ENCODE data around the gene ALLC. TPM values are rescaled to one million over a fixed set of nuclear protein-coding genes. Genes with fewer than 3 reads are reported as not detected.

Gene ALLC
- total and polyA plus RNA-seq, 9 of the 15 experiments (the other 6 are each of a cell fraction or from before 2014, with no cell fraction given), result not detected

DNA sequence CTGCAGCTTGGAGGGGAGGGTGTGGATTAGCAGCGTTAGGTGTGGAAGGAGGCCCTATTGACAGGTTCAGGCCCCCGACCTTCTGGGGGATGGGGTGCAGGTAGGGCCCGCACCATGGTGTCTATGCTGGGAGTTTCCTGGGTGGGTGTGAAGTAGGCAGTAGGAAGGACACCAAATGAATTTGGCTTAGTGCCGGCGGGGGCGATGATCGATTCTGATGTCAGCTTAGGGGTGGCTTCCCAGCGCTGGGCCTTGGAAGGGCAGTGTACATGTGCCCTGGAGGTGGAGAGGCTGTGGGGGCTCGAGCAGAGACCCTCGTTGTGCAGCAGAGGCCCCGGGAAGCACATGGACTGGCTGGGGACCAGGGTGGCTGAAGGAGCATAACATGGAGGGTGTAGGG, 67.0 kb downstream of the ALLC start (continued):
- TF ChIP-seq, protein P1, sequence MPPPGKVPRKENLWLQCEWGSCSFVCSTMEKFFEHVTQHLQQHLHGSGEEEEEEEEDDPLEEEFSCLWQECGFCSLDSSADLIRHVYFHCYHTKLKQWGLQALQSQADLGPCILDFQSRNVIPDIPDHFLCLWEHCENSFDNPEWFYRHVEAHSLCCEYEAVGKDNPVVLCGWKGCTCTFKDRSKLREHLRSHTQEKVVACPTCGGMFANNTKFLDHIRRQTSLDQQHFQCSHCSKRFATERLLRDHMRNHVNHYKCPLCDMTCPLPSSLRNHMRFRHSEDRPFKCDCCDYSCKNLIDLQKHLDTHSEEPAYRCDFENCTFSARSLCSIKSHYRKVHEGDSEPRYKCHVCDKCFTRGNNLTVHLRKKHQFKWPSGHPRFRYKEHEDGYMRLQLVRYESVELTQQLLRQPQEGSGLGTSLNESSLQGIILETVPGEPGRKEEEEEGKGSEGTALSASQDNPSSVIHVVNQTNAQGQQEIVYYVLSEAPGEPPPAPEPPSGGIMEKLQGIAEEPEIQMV (tag; conservative IDR thresholded peaks at IDR 0.05; ENCODE audit: low read depth), result no peak

DNA sequence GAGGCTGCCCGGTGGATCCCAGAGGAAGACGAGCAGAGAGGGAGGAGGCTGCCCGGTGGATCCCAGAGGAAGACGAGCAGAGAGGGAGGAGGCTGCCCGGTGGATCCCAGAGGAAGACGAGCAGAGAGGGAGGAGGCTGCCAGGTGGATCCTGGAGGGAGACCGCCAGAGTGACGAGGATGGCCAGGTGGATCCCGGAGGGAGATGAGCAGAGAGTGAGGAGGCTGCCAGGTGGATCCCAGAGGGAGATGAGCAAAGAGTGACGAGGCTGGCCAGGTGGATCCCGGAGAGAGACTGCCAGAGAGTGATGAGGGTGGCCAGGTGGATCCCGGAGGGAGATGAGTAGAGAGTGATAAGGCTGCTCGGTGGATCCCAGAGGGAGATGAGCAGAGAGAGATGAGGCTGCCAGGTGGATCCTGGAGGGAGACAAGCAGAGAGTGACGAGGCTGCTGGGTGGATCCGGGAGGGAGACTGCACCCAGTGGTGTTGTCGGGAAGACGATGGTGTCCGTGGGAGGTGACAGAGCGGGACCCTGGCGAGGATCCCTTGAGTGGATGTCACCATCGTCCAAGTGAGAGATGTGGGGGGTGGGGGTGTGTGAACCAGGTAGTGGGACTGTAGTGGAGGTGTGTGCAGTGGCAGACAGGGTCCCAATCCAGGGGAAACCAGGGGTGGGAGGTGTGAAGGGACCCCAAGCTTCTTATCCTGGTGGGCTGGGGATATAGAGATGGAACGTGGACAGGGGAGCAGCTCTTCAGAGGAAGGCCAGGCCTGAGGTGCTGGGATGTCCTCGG, 67.7 kb downstream of the ALLC start:
- Histone ChIP-seq H3K79me2 (ENCODE audit: control insufficient read depth, insufficient read depth, low read length) (no peaks in the 10 kb centered on the region), H2AFZ (ENCODE audit: low read depth, low read length) (no peak overlapping the region), H3K4me1 (replicated peaks in 1 of 2; ENCODE audit: control insufficient read depth in 2 of 2, insufficient read depth in 2 of 2, low read length in 2 of 2) (no peaks in the 10 kb centered on the region), H4K20me1 (replicated peaks; ENCODE audit: control insufficient read depth, insufficient read depth, low read length) (no peaks in the 10 kb centered on the region), H3K4me3 (no peak overlapping the region), H3K9me1 (ENCODE audit: control insufficient read depth, insufficient read depth, low read length) (no peaks in the 10 kb centered on the region), H3K27me3 (ENCODE audit: control insufficient read depth in 2 of 2, insufficient read depth in 2 of 2, low read length in 2 of 2) (peaks cover 0 to 14% of the 10 kb centered on the region in 2 experiments; a peak in 2 of 5 replicates), H3K4me2 (ENCODE audit: insufficient read depth, low read length) (no peak overlapping the region), H3K9ac (ENCODE audit: insufficient read depth in 1 of 2, low read depth in 2 of 2, low read length in 2 of 2) (no peak overlapping the region), H3K9me3 (replicated peaks; ENCODE audit: control insufficient read depth, insufficient read depth, low read depth, low read length) (no peaks in the 10 kb centered on the region), H3K27ac (ENCODE audit: extremely low read depth, low read depth, low read length) (no peak overlapping the region), H3K36me3 (ENCODE audit: control insufficient read depth, insufficient read depth, low read length) (no peaks in the 10 kb centered on the region)
- in situ Hi-C loops (cut with MboI) (no loop called here), intact Hi-C loops (cut with micrococcal nuclease) (no loop called here)
- no peak for ATAC-seq
- under 1% methylated on average over 20 of the region's 23 CpGs for WGBS (ENCODE audit: insufficient coverage, low coverage, missing lambda C conversion rate)
- CTCF ChIA-PET (ENCODE audit: low intra/inter-chr PET ratio), result no interaction called here
- POLR2A ChIA-PET, result no interaction called here
- DNase-seq (ENCODE audit: extremely low read depth in 1 of 4, low spot score in 3 of 4), result no peak
- BruUV-seq (replicated peaks), result no TSS peak
- TF ChIP-seq ZNF717 (CRISPR knock-in tag; IDR thresholded peaks at IDR 0.05) (no peak), FOXK1 (CRISPR knock-in tag; IDR thresholded peaks at IDR 0.05; ENCODE audit: borderline replicate concordance) (no peak), CHCHD3 (CRISPR knock-in tag; IDR thresholded peaks at IDR 0.05) (no peak), ZC3H4 (CRISPR knock-in tag; IDR thresholded peaks at IDR 0.05; ENCODE audit: borderline replicate concordance) (no peak), BRF1 (IDR thresholded peaks at IDR 0.05; ENCODE audit: borderline replicate concordance, extremely low read depth, insufficient read length) (no peak), RFX5 (IDR thresholded peaks at IDR 0.05; ENCODE audit: low read depth, low read length) (no peak), SMAD4 (CRISPR knock-in tag; conservative IDR thresholded peaks at IDR 0.05) (no peak), FUS (optimal IDR thresholded peaks at IDR 0.05; ENCODE audit: low read depth, low read length) (no peak), TGIF2 (CRISPR knock-in tag; IDR thresholded peaks at IDR 0.05) (no peak), POLR2B (IDR thresholded peaks at IDR 0.05; ENCODE audit: low read depth, partially characterized antibody) (no peak)
- TF ChIP-seq, protein P2, sequence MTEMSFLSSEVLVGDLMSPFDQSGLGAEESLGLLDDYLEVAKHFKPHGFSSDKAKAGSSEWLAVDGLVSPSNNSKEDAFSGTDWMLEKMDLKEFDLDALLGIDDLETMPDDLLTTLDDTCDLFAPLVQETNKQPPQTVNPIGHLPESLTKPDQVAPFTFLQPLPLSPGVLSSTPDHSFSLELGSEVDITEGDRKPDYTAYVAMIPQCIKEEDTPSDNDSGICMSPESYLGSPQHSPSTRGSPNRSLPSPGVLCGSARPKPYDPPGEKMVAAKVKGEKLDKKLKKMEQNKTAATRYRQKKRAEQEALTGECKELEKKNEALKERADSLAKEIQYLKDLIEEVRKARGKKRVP (CRISPR knock-in tag; IDR thresholded peaks at IDR 0.05), result no peak
- TF ChIP-seq, protein P3, sequence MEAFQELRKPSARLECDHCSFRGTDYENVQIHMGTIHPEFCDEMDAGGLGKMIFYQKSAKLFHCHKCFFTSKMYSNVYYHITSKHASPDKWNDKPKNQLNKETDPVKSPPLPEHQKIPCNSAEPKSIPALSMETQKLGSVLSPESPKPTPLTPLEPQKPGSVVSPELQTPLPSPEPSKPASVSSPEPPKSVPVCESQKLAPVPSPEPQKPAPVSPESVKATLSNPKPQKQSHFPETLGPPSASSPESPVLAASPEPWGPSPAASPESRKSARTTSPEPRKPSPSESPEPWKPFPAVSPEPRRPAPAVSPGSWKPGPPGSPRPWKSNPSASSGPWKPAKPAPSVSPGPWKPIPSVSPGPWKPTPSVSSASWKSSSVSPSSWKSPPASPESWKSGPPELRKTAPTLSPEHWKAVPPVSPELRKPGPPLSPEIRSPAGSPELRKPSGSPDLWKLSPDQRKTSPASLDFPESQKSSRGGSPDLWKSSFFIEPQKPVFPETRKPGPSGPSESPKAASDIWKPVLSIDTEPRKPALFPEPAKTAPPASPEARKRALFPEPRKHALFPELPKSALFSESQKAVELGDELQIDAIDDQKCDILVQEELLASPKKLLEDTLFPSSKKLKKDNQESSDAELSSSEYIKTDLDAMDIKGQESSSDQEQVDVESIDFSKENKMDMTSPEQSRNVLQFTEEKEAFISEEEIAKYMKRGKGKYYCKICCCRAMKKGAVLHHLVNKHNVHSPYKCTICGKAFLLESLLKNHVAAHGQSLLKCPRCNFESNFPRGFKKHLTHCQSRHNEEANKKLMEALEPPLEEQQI (IDR thresholded peaks at IDR 0.05), result no peak
- FAIRE-seq, result no peak

All from K562 (cell line).